HG02870 (cell line): ENCODE results near the gene MICU2.

ENCODE experiments used
- ATAC-seq: cut with Tn5 transposase; IDR thresholded peaks from one replicate; pipeline ENCODE4 v1.9.1; 2021; ENCODE audit warnings: mild to moderate bottlenecking, moderate library complexity; ENCODE audit not compliant: unreplicated experiment

MICU2 gene

DNA sequence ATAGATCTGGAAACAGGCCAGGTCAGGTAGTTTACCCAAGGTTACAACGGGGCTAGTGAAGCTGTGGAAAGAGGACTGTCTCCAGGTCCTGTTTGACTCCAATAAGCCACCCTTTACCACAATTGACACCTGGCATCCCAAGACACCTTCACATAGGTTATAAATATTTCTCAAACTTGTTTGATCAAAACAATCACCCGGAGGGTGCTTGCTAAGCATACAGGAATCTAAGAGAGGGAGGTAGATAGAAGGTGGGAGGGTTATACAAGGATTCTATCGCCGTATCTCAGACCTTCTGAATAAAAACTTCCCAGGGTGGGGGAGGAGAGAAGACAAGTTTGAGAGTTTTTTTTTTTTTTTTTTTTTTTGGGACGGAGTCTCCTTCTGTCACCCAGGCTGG is 55.4 kb downstream of the MICU2 start:
- ATAC-seq = no peak

DNA sequence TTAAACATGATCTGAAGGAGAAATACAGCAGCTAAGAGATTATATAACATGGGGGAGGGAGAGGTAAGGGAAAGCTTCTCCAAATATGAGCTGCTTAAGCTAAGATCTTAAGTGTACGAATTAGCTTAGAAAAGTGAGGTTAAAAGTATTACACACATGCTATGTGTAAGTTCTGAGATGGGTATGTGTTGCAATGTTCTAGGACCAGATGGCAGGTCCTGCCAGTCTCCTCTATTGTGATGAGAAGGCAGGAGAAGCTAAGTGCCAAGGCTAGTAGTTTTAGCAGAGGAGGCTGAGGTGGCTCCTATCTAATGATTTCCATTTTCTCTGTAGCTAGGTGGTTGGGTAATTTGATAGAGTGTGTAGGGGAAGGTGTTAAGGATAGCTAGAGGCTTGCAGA is 57.6 kb downstream of the MICU2 start:
- ATAC-seq = no peak

DNA sequence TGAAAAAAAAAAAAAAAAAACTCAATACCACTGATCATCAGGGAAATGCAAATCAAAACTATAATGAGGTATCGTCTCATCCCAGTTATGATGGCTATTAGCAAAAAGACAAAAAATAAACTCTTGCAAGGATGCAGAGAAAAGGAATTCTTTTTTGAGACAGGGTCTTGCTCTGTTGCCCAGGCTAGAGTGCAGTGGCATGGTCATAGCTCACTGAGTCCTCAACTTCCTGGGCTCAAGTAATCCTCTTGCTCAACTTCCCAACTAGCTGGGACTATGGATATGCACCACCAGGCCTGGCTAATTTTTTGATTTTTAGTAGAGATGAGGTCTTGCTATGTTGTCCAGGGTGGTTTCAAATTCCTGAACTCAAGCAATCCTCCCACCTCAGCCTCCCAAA is 59.5 kb downstream of the MICU2 start:
- no peak for ATAC-seq

DNA sequence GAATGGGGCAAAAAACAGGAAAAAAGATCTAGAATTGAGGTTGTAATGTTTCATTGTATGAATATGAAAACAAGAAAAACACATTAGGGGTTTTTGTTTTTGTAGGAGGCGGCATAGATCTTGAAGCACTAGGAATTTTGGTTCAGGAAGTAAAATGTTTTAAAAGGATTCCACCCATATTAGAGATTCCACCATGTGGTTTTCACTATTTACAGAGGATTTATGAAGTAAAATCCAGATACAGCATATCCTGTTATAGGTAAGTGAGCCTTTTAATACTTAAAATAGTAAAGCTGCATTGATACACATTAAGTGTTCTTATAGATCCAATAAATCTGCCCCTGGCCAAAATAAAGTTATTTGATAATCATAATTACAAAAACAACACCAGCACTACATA is 61.4 kb downstream of the MICU2 start:
- no peak for ATAC-seq

DNA sequence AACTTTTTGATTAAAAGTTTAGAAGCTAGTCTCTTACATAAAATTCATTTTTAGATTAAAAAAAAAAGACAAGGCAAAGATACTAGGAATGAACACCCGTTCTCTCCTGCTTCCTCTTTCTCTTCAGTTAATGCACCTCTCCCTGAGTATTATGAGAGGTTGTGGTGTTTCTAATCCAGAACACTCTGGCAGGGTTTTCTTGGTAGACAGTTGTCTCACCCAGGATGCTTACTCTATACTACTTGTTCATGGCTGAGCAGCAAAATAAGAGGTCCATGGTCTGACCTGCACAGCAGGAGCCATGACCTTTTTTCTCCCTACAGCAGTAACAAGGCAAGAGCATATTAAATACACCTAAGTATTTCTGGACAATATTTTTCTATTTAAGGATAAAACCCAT is 62.0 kb downstream of the MICU2 start:
- peak; percentile 60 for ATAC-seq

DNA sequence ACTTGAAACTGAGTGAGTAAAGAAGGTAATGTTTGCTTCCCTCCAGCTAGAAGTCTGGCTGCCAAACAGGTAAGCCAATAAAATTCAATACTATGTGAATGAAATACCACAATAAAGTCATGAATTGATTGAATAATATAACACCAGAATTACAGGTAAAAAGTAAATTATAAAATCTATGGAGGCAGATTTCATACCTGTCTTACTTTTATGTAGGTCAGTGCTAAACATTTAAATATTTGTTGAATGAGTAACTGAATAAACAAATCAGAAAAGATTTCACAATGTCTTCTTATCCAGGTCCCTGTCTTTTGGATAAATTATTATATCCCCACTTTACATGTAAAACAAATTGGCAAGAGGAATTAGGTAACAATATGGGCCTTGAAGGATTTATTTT is 62.7 kb downstream of the MICU2 start:
- no peak for ATAC-seq

DNA sequence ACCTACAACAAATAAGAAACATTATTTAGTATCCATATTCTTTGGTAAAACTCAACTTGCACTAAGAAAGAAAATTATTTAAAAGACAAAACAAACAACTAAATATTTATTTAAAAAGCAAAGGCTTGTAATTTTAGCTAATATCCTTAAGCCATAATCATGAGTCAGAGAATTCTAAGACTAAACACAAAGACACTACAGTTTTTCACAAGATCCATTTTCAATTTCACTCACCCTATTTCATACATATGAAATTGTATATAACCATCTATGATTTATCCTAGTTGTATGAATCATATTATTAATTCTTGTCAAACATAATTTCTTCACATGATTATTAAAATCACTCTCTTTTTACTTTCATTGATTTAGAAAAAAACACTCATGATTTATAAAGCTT is 64.3 kb downstream of the MICU2 start:
- ATAC-seq = no peak

DNA sequence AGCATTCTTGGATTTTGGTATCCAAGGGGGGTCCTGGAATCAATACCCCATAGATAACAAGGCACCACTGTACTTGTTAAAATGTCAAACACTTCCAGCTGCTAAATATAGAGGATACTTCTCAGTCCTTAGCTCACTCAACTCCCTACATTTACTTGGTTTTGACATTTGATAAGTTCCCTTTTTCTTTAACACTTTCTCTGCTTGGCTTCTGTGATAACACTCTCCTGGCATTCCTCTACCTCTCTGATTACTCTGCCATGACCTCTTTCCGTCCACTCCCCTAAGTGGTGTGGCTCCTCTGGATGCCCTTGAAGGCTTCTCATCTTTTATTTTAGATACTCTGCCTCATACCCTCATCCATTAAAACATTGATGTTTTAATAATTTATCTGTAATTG is 65.2 kb downstream of the MICU2 start:
- no peak for ATAC-seq

DNA sequence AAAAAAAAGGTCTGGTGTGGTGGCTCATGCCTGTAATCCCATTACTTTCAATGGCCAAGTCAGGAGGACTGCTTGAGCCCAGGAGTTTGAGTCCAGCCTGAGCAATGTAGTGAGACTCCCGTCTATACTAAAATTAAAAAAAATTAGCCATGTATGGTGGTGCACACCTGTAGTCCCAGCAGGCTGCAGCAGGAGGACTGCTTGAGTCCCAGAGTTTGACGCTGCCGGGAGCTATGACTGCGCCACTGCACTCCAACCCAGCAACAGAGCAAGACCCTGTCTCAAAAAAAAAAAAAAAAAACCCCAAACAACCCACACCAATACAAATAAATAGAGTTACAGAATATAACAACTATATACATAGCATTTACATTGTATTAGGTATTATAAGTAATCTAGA is 65.7 kb downstream of the MICU2 start:
- ATAC-seq = no peak

DNA sequence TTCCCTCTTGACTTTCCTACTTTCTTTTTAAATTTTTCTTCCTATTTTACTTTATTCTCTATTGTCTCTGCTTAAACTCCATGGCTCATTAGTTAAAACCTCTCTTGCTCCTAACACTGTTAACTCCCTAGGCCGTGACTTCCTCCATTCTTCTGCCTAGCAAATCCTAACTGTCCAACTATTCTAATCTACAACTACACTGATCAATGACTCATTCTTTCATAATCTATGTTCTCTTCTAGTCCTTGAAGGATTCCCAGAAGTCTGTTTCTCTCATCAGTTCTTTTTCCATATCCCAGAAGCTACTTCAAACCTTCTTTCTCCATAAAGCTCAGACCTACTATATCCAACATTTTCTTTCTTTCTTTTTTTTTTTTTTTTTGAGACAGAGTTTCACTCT is 66.9 kb downstream of the MICU2 start:
- ATAC-seq = no peak

DNA sequence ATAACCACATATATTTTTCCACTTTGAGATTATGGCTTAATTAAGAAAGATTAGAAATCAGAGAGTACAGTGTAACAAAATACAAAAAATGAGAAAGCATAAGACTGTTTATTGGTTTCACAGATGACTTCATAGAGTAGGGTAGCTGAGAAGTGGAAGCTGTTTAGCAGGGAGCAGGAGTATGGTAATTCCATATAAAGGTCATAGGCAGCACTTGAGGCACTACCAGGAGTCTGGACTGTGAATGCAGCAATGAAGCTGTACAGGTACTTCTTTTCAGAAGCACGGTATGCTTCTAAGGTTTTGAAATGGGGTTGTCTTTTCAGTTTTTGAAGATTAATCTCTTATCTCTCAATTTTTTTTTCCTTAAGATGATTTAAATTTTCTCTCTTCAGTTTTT is 69.2 kb downstream of the MICU2 start:
- ATAC-seq = no peak

DNA sequence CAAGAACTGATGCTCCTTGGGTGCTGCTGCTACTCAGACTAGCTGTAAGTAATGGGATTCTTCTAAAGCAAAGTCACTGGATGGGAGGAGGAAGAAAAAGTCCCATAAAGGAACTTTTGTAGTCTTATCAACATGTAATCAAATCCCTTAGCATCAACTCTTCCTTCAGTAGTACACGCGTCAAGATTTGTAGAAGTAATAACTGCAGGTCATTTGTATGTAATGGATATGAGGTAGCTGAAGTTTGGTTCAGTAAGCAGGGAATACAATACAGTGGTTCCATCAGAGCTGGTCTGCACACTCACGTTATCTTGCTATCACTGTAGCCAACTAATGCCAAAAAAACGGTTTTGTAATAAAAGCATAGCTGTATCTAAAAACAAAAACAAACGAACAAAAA is 72.5 kb downstream of the MICU2 start:
- no peak for ATAC-seq

DNA sequence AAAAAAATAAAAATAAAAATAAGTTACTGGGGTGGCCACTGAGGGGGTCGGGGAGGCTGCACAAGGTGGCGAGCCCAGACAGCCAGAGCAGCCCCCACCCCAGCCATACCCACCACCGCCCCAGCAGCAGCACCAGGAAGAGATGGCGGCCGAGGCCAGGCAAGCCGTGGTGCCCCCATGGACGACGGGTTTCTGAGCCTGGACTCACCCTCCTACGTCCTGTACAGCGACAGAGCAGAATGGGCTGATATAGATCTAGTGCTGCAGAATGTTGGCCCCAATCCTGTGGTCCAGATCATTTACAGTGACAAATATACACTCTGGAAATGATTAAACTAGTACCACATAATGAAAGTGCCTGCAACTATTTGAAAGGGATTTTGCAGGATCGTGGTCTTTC is 73.3 kb downstream of the MICU2 start:
- no peak for ATAC-seq

DNA sequence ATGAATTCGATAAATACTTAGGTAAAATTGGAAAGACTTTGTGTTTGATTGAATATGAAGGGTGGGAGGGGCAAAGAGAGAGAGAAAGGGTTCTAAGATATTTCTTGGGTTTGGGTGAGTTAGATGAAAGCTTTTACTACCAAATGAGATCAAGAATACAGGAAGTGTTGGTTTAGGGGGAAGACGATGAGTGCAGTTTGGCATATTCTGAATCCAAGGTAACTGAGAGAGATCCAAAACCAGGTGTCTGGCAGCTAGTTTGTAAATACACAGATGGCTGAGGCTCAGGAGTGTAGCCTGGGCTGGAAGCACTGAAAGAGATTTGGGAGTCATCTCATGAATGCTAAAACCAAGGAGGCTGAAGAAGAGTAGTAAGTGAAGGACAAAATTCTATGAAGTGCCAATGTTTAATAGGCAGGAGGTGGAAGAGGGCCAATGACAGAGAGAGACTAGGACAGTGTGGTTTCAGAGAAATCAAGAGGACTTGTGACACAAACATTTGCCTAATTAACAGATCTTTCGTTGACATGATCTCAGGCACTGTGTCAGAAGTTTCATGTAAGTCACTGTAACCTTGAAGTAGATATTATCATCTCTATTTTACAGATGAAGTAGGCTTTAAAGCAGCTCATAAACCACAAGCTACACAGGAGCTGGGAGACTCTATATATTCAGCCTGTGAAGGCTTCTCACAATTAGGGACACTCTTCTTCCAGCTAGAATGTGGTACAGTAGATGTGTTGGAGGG is 74.7 kb downstream of the MICU2 start:
- ATAC-seq = no peak

DNA sequence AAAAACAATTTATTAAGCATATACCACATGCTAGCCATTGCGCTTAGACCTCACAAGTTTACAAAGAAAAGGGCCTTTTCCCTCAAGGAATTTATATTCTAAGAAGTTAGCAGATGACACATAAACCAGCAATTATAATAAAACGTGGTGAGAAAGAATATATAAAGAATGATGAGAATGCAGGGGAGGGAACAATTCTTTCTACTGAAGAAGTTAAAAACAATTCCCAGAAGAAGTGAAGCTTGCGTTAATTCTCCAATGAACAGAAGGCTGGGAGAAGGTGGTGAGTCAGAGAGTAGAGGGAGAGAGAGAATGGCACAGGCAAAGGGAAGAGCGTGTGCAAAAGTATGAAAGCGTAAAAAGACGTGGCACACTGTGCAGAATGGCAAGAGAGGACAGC is 75.4 kb downstream of the MICU2 start:
- no peak for ATAC-seq

DNA sequence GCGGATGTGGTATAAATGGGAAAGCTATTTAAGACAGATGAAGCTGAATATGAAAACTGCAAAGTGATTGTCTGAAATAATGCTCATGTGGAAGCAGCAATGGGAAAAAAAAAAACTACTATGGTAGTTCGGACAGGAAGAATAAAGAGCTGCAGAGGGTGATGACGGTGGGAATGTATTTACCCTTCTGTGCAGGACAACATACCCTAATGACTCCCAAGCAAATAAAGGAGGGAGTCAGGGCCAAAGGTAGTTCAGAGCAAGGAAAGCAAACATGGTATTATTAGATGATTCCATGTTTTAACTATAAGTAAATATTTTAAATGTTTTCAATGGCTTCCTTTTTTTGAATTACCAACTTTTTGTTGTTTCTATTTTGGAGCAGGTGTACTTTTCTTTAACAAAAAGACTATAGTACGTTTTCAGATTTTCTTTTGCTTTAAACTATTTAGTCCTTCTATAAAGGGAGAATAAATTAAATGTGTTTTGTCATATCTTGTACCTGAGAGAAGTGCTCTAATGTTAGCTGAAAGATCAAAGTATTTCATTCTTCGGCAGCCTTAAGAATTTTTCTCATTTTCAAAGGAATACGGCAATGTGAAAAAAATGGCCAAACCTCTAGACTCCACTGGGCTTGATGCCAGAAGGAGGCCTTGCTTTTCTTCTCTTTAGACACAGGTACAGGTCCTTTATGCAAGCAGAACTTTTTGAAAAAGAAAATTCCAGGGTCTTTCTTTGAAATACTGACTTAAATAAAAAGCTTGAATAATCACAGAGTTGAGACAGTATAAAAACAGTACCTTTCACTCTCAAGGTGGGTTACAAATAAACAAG is 77.0 kb downstream of the MICU2 start:
- no peak for ATAC-seq

DNA sequence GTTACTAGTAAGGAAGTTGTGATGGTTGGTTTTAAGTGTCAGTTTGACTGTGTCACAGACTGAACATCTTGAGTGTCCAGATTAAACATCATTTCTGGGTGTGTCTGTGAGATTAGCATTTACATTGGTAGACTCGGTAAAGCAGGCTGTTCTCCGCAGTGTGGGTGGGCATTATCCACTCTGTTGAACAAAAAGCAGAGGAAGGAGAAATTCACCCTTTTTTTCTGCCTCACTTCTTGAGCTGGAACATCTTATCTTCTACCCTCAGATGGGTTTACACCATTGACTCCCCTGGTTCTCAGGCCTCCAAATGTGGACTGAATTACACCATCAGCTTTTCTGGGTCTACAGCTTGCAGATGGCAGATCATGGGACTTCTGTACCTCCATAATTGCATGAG is 81.1 kb downstream of the MICU2 start:
- no peak for ATAC-seq

DNA sequence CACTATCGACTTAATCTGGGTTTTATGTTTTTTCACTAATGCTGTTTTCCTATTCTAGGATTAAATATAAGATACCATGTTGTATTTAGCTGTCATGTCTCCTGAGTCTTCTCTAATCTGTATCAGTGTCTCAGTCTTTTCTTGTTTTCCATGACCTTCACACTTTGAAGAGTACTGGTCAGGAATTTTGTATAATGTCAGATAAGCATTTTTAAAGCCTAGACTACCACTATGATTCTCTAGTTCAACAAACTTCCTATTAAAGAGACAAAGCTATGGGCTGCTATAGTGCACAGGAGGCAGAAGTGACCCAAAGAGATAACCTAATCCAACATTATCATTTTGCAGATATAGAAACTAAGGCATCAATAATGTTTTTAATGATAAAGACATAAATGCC is 81.8 kb downstream of the MICU2 start:
- no peak for ATAC-seq

DNA sequence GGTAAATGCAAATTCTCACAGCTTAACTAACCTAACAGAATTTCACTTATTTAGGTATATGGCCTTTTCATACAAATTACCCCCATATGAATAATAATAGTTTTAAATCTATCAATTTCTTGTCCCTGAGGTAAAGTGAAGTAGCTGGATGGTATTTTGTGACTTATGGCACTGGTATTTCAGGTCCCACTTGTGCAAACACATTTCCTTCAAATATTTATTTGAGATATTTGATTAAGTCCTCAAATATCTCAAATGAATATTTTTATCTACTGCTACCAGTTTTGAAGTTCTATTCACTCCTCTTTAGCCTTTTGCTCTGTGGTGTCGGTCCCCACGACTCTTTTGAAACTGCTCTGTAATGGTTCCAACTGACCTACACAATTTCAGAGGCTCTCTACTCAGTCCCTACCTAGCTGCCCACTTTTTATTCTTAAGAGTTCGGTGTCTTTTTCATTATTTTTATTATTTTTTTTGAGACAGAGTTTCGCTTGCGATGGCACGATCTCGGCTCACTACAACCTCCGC is 85.3 kb downstream of the MICU2 start:
- ATAC-seq = no peak

DNA sequence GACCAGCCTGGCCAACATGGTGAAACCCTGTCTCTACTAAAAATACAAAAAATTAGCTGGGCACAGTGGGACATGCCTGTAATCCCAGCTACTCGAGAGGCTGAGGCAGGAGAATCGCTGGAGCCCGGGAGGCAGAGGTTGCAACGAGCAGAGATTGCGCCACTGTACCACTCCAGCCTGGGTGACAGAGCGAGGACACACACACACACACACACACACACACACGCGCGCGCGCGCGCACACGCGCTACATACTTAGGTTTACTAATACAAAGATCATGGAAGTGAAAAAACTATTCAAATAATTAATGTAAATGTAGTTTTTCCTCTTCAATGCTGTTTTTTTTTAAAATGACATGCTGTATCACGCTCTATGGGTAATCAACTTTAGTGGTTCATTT is 86.4 kb downstream of the MICU2 start:
- no peak for ATAC-seq

DNA sequence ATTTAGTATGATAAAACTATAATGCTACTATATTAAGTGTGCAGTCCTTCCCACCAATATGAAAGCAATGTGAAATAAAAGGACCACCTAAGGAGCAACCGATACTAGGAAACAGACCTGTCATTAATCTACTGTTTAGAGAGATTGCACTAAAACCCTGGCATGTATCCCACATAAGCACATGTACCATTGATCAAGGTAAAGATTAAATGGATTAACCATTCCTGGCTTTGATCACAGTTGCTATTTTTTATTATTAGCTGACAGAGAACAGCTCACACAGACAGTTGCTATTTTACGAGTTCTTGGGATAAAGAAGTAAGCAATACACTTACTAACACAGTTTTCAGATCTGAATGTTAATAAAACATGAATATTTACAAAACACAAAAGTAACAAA is 87.2 kb downstream of the MICU2 start:
- no peak for ATAC-seq

DNA sequence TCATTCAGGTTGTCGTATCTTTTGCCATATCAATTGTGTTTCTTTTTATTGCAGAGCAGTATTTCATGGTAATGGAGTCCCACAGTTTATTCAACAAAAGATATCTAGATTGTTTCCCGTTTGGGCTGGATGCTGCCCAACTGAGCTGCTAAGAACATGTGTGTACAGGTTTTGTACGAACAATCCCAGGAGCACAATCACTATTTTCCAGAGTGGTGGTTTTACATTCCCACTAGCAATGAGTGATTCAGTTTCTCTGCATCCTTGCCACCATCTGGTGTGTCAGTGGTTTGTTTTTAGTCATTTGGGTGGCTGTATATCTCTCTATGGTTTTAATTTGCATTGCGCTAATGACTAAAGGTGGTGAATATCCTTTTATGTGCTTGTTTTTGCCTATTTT is 92.1 kb downstream of the MICU2 start:
- no peak for ATAC-seq
